ENCODE measurements around the gene PCDHGA1. TPM values are rescaled to one million over a fixed set of nuclear protein-coding genes. Genes with fewer than 3 reads are reported as not detected.
A peak's percentile ranks its signal among the peaks of the same experiment; 100 is the strongest.

PCDHGA1 gene
- total and polyA plus RNA-seq, 9 of the 15 experiments (the other 6 are each of a cell fraction or from before 2014, with no cell fraction given): 0.05 to 0.26 (median 0.18) TPM; not detected in 2

- no peak for TF ChIP-seq ARID3A (IDR thresholded peaks at IDR 0.05; ENCODE audit: borderline replicate concordance, low read depth, low read length)
- TF ChIP-seq GTF2F1 (IDR thresholded peaks at IDR 0.05; ENCODE audit: low read depth, low read length): no peak
- peak; percentile 21 to 35; a peak in 3 of 4 replicates for TF ChIP-seq RAD21 (CRISPR knock-in tag; conservative IDR thresholded peaks at IDR 0.05 in 1 of 2, IDR thresholded peaks at IDR 0.05 in 1 of 2)
- TF ChIP-seq ZNF696 (CRISPR knock-in tag; conservative IDR thresholded peaks at IDR 0.05): no peak
- no peak for TF ChIP-seq EP300 (IDR thresholded peaks at IDR 0.05; ENCODE audit: low read length)
- TF ChIP-seq ZNF586 (CRISPR knock-in tag; conservative IDR thresholded peaks at IDR 0.05): no peak
- TF ChIP-seq ZNF143 (CRISPR knock-in tag; IDR thresholded peaks at IDR 0.05): no peak
- TF ChIP-seq BRF2 (IDR thresholded peaks at IDR 0.05; ENCODE audit: borderline replicate concordance, insufficient read depth, insufficient read length): no peak
- TF ChIP-seq DNMT1 (IDR thresholded peaks at IDR 0.05): no peak
- TF ChIP-seq SIX5 (IDR thresholded peaks at IDR 0.05; ENCODE audit: borderline replicate concordance in 1 of 2, insufficient read depth in 1 of 2, low read depth in 1 of 2, low read length in 2 of 2): no peak
- TF ChIP-seq RAD51 (IDR thresholded peaks at IDR 0.05; ENCODE audit: borderline replicate concordance, low read depth): no peak
- TF ChIP-seq RREB1 (CRISPR knock-in tag; IDR thresholded peaks at IDR 0.05): no peak
- no peak for TF ChIP-seq XRCC3 (IDR thresholded peaks at IDR 0.05)
- no peak for TF ChIP-seq ATF2 (CRISPR knock-in tag; IDR thresholded peaks at IDR 0.05)
Observed at GRCh38 chr5:141392429-141393198, 62.3 kb downstream of the PCDHGA1 start, which contains the start of gene PCDHGA8 (continued).

Data from K562 (cell line).